Measurements from ENCODE around the gene ARSG. TPM values are rescaled to one million over a fixed set of nuclear protein-coding genes. Genes with fewer than 3 reads are reported as not detected.

ARSG gene
- total RNA-seq, 1 experiment from 2014 or later, result 7.9 TPM

DNA sequence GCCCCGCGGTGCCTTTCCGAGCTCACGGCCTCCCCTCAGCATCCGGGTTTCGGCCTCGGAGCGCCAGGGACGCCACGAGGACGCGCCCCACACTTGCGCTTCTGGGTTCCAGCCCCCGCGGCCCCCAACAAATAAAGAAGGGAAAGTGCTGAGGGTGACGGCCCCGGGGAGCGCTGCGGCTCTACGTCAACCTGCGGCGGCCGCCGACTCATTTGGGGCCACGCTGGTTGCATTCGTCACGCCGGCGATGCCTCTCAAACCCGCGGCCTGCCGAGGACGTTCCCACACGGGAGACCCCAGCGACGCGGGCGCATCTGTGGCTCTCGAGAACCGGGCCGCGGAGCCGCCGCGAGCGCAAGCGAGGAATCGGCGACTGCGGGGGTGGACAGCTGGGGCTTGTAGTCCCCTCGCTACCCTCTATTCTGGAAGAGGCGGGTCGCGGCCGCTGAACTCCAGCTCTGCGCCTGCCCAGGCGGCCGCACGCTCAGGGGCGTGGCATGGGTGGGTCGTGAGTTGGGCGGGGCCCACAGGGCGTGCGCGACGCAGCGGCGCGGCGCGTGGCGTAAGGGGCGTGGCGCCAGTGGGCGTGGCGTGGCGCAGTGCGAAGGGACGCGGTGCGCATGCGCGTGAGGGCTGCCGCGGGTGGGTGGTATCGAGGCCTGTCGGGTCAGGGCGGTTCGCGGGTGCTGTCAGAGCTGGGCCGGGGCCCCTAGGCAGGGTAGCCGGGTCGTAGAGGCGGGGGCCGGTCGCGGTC lies 43.7 kb upstream of the ARSG start, which contains the start of gene AMZ2 (continued):
- TF ChIP-seq ATF6 (CRISPR knock-in tag; IDR thresholded peaks at IDR 0.05) (no peak), CREM (CRISPR knock-in tag; IDR thresholded peaks at IDR 0.05) (peak; percentile 85), ZNF423 (CRISPR knock-in tag; IDR thresholded peaks at IDR 0.05) (no peak), NR2C2 (CRISPR knock-in tag; IDR thresholded peaks at IDR 0.05) (no peak), SMAD3 (CRISPR knock-in tag; IDR thresholded peaks at IDR 0.05; ENCODE audit: borderline replicate concordance) (0 out of 2 replicates have a peak, but pooled peaks have one; percentile 52), ERG (CRISPR knock-in tag; IDR thresholded peaks at IDR 0.05) (no peak), TP53 (CRISPR knock-in tag; IDR thresholded peaks at IDR 0.05) (no peak), MYBL2 (CRISPR knock-in tag; IDR thresholded peaks at IDR 0.05) (no peak; the same call in 1 of the 2 replicates), MLX (CRISPR knock-in tag; IDR thresholded peaks at IDR 0.05) (no peak), MXD4 (CRISPR knock-in tag; IDR thresholded peaks at IDR 0.05; ENCODE audit: borderline replicate concordance) (no peak), KAT7 (CRISPR knock-in tag; IDR thresholded peaks at IDR 0.05; ENCODE audit: borderline replicate concordance) (peak; percentile 86; the same call in 1 of the 2 replicates), TEAD4 (CRISPR knock-in tag; IDR thresholded peaks at IDR 0.05) (no peak), ARID4B (CRISPR knock-in tag; IDR thresholded peaks at IDR 0.05; ENCODE audit: borderline replicate concordance) (peak; percentile 72; the same call in 1 of the 2 replicates), ZNF121 (CRISPR knock-in tag; IDR thresholded peaks at IDR 0.05) (peak; percentile 1; the same call in 1 of the 2 replicates), ATF2 (CRISPR knock-in tag; IDR thresholded peaks at IDR 0.05; ENCODE audit: borderline replicate concordance, low read depth) (no peak), RORB (CRISPR knock-in tag; IDR thresholded peaks at IDR 0.05) (no peak), ZNF512 (CRISPR knock-in tag; IDR thresholded peaks at IDR 0.05; ENCODE audit: borderline replicate concordance) (no peak), ZNF317 (CRISPR knock-in tag; IDR thresholded peaks at IDR 0.05; ENCODE audit: borderline replicate concordance, low read depth) (no peak), GTF2I (CRISPR knock-in tag; conservative IDR thresholded peaks at IDR 0.05) (no peak), NFE2L1 (CRISPR knock-in tag; IDR thresholded peaks at IDR 0.05) (peak; percentile 76), OVOL2 (CRISPR knock-in tag; IDR thresholded peaks at IDR 0.05; ENCODE audit: borderline replicate concordance) (no peak), NFATC4 (CRISPR knock-in tag; IDR thresholded peaks at IDR 0.05) (no peak), SP1 (CRISPR knock-in tag; conservative IDR thresholded peaks at IDR 0.05) (peak; percentile 100)
- TF ChIP-seq, protein P1, sequence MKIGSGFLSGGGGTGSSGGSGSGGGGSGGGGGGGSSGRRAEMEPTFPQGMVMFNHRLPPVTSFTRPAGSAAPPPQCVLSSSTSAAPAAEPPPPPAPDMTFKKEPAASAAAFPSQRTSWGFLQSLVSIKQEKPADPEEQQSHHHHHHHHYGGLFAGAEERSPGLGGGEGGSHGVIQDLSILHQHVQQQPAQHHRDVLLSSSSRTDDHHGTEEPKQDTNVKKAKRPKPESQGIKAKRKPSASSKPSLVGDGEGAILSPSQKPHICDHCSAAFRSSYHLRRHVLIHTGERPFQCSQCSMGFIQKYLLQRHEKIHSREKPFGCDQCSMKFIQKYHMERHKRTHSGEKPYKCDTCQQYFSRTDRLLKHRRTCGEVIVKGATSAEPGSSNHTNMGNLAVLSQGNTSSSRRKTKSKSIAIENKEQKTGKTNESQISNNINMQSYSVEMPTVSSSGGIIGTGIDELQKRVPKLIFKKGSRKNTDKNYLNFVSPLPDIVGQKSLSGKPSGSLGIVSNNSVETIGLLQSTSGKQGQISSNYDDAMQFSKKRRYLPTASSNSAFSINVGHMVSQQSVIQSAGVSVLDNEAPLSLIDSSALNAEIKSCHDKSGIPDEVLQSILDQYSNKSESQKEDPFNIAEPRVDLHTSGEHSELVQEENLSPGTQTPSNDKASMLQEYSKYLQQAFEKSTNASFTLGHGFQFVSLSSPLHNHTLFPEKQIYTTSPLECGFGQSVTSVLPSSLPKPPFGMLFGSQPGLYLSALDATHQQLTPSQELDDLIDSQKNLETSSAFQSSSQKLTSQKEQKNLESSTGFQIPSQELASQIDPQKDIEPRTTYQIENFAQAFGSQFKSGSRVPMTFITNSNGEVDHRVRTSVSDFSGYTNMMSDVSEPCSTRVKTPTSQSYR (CRISPR knock-in tag; IDR thresholded peaks at IDR 0.05), result no peak
- TF ChIP-seq, protein P2, sequence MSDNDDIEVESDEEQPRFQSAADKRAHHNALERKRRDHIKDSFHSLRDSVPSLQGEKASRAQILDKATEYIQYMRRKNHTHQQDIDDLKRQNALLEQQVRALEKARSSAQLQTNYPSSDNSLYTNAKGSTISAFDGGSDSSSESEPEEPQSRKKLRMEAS (CRISPR knock-in tag; IDR thresholded peaks at IDR 0.05), result peak; percentile 79; the same call in 1 of the 2 replicates
